Epidermal melanocyte (primary cell): ENCODE data around the gene TMEM165.

Source experiments
- DNase-seq: peaks from one replicate; pipeline ENCODE4 v3.0.0; 2011; ENCODE audit warnings: low spot score; ENCODE audit not compliant: insufficient read length

TMEM165 gene

GRCh38 chr4:55367084-55367722 lies 28.6 kb upstream of the TMEM165 start:
- no peak for DNase-seq

GRCh38 chr4:55369968-55370367 lies 25.8 kb upstream of the TMEM165 start:
- DNase-seq, result no peak

GRCh38 chr4:55372259-55372658 lies 23.5 kb upstream of the TMEM165 start:
- DNase-seq, result no peak

- DNase-seq, result no peak
These were observed 22.3 kb upstream of the TMEM165 start for GRCh38 chr4:55373461-55373860.

GRCh38 chr4:55376698-55377097 lies 19.1 kb upstream of the TMEM165 start:
- no peak for DNase-seq

GRCh38 chr4:55378617-55379467 lies 16.9 kb upstream of the TMEM165 start:
- DNase-seq, result no peak

- no peak for DNase-seq
These were observed 15.2 kb upstream of the TMEM165 start for GRCh38 chr4:55380576-55380975.

- DNase-seq, result no peak
These were observed 14.3 kb upstream of the TMEM165 start for GRCh38 chr4:55381502-55381901.

- DNase-seq, result no peak
These were observed 13.2 kb upstream of the TMEM165 start for GRCh38 chr4:55382488-55383003.

GRCh38 chr4:55385201-55385649 lies 10.5 kb upstream of the TMEM165 start:
- no peak for DNase-seq

- no peak for DNase-seq
These were observed 9.7 kb upstream of the TMEM165 start for GRCh38 chr4:55386073-55386472.

- DNase-seq, result no peak
These were observed 8.9 kb upstream of the TMEM165 start for GRCh38 chr4:55386840-55387239.

GRCh38 chr4:55393461-55394320 lies 2.1 kb upstream of the TMEM165 start:
- no peak for DNase-seq

- no peak for DNase-seq
These were observed 584 bp upstream of the TMEM165 start for GRCh38 chr4:55395218-55395528.

GRCh38 chr4:55396308-55397125 lies 760 bp downstream of the TMEM165 start:
- DNase-seq, result no peak

GRCh38 chr4:55397126-55397436 lies 1.3 kb downstream of the TMEM165 start:
- no peak for DNase-seq

- no peak for DNase-seq
These were observed 2.0 kb downstream of the TMEM165 start for GRCh38 chr4:55397520-55398321.

- no peak for DNase-seq
These were observed 2.7 kb downstream of the TMEM165 start for GRCh38 chr4:55398461-55398860.

- DNase-seq, result no peak
These were observed 3.2 kb downstream of the TMEM165 start for GRCh38 chr4:55398966-55399365.

GRCh38 chr4:55399581-55399980 lies 3.8 kb downstream of the TMEM165 start:
- no peak for DNase-seq
